Stimulated activated naive CD8-positive, alpha-beta T cell treated with anti-CD3 and anti-CD28 coated beads, Interleukin-15, amount 100 ng/mL, for 72 hours (primary cell): Measurements from ENCODE around the gene ENTPD7.

Source experiments
- ATAC-seq: fragments of 150-1000 bp; cut with Tn5 transposase; 2 replicates; pipeline ENCODE4 v1.10.0; 2021; ENCODE audit warnings: mild to moderate bottlenecking, moderate library complexity
- DNase-seq, 2 donors: peaks; one replicate each; pipeline ENCODE4 v3.0.0; 2021 to 2022
- H3K27ac Mint-ChIP-seq, 2 donors: one replicate each; pipeline ENCODE4 v1.8.0; 2022; ENCODE audit warnings: mild to moderate bottlenecking in 2 of 2, mixed read lengths in 2 of 2, moderate library complexity in 2 of 2
- H3K27me3 Mint-ChIP-seq: one replicate; pipeline ENCODE4 v1.8.0; 2022; ENCODE audit warnings: mixed read lengths
- H3K4me1 Mint-ChIP-seq: one replicate; pipeline ENCODE4 v1.8.0; 2022; ENCODE audit warnings: mild to moderate bottlenecking, mixed read lengths
- H3K4me3 Mint-ChIP-seq, 2 donors: one replicate each; pipeline ENCODE4 v1.8.0; 2022; ENCODE audit warnings: mild to moderate bottlenecking in 2 of 2, mixed read lengths in 2 of 2, moderate library complexity in 1 of 2
- H3K9me3 Mint-ChIP-seq, 2 donors: one replicate each; pipeline ENCODE4 v1.8.0; 2022; ENCODE audit warnings: mixed read lengths in 2 of 2

The ENTPD7 gene

DNA sequence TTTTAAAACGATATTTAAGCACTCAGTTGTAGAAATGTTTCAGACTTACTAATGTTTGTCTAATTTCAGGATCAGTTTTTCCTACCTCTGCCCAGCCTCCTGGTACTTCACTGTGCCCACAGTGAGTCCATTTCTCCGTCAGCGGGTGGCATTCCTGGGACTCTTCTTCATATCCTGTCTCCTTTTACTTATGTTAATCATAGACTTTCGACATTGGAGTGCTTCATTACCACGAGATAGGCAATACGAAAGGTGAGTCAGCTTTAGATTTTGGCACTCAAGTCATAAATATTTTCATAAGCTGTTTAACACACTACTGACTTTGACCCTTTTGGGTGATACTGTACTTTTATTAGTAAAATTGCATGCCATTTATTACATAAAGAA, 2.1 kb downstream of the ENTPD7 start:
- ATAC-seq: no peak
- Mint-ChIP-seq H3K27me3 (peaks cover 13% of the 10 kb centered on the region), H3K4me3 (no peak overlapping the region), H3K27ac (no peak overlapping the region), H3K4me1 (peaks cover 28% of the 10 kb centered on the region), H3K9me3 (no peaks in the 10 kb centered on the region)
- DNase-seq: no peak

DNA sequence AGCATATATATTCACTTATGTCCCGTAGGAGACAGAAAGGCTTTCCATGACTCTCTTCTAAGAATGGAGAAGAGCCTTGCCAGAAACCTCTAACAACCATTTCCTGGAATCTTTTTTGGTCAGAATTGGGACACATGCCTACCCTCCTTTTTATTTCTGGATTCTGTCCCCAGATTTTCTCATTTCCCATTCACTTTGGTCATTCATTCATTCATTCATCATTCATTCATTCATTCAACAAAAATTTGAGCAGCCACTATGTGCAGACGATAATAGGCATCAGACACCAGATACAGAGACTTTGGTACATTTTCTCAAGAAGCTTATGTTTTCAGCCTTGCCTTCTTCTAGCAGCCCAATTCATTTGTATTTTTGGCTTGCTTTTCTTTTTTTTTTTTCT, 6.0 kb downstream of the ENTPD7 start:
- ATAC-seq (no peak), DNase-seq (no peak)
- H3K9me3 Mint-ChIP-seq: no peaks in the 10 kb centered on the region
- no peak overlapping the region for H3K27ac Mint-ChIP-seq
- H3K4me3 Mint-ChIP-seq: no peak overlapping the region
- H3K27me3 Mint-ChIP-seq: no peaks in the 10 kb centered on the region
- peaks cover under 1% of the 10 kb centered on the region for H3K4me1 Mint-ChIP-seq

DNA sequence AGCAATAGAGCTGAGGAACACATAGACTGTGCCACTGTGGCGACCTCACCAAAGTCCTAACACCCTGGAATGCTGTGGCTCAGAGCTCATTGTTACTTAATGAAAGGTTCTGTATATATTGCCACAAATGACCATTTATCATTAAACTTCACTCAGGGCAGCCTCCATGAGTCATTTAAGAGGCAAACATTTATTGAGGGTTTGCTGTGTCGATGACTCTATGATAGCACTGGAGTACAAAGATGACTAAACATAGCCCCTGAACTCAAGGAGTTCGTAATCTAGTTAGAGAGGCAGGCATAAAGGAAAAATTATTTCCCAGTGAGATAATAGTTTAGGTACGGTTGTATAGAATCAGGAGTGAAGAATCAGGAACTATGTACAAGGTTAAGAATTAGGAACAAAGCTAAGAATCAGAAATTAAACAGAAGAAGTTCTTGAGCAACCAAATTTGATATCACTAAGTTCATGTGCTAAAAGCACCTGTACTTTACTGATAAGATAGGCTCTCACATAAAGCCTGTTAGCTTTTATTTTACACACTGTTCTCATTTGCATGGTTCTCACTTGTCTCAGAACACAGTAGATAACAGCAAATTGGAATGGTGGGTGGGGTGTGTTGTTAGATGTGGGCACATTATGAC, 7.9 kb downstream of the ENTPD7 start:
- H3K9me3 Mint-ChIP-seq: no peaks in the 10 kb centered on the region
- H3K4me3 Mint-ChIP-seq: no peak overlapping the region
- H3K27me3 Mint-ChIP-seq: no peaks in the 10 kb centered on the region
- H3K4me1 Mint-ChIP-seq: no peaks in the 10 kb centered on the region
- no peak for ATAC-seq
- no peak for DNase-seq
- no peak overlapping the region for H3K27ac Mint-ChIP-seq

DNA sequence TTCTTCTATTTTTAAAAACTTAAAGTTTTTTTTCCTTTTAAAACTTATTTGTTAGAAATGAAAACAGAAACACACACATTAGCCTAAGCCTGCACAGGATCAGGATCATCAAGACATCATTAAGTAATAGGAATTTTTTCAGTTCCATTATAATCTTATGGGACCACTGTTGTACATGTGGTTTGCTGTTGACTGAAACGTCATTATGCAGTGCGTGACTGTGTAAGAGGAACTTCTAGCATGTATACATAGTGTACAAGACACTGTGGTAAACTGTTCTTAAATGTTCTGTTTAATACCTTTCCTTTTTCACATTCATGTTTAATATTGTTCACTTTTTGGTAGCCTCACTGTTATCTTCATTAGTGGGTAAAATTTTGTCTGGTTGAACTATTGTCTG, 12.1 kb downstream of the ENTPD7 start:
- ATAC-seq (no peak), DNase-seq (no peak)
- no peak overlapping the region for H3K4me3 Mint-ChIP-seq
- H3K27me3 Mint-ChIP-seq: no peaks in the 10 kb centered on the region
- no peak overlapping the region for H3K27ac Mint-ChIP-seq
- H3K9me3 Mint-ChIP-seq: no peaks in the 10 kb centered on the region
- peaks cover 13% of the 10 kb centered on the region for H3K4me1 Mint-ChIP-seq

DNA sequence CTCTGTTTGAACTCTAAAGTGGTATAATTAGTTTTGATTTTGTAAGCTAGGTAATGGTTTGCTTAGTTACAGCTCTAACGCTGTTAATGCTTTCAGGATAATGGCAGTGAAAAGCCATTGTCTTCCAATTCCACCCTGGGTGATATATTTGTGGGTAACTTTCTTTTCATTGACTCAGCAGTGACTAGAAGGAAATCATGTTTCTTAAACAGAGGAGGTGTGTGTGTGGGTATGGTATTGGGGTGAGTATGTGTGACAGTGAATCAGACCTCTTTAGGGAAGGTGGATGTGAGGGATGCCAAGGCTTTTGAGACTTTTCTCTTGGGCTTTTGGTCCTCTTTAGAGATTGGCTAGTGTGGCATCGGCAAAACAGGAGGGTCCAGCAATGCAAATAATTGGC, 13.6 kb downstream of the ENTPD7 start:
- Mint-ChIP-seq H3K4me3 (no peak overlapping the region), H3K27me3 (no peaks in the 10 kb centered on the region), H3K27ac (no peak overlapping the region), H3K4me1 (peaks cover 21% of the 10 kb centered on the region), H3K9me3 (no peaks in the 10 kb centered on the region)
- no peak for DNase-seq
- no peak for ATAC-seq

DNA sequence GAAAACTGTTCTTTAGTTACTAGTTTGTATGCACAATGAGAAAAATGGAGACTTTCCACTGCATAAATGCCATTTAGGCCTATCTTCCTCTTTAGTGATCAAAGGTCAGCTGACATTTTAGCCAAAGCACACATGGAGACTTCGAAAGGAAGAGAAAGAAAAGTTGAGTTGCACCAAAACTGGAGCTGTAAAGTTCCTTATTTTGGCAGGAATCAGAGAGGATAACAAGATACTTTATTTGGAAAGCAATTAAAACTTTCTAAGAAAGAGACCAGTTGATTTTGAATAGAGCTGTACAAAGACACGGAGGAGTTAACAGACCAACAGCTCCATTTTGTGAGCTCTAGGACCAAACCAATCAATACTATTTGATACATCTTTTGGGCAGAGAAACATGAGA, 14.2 kb downstream of the ENTPD7 start:
- no peaks in the 10 kb centered on the region for H3K9me3 Mint-ChIP-seq
- DNase-seq (no peak), ATAC-seq (no peak)
- H3K27me3 Mint-ChIP-seq: no peaks in the 10 kb centered on the region
- H3K27ac Mint-ChIP-seq: no peak overlapping the region
- H3K4me3 Mint-ChIP-seq: no peak overlapping the region
- peaks cover 21% of the 10 kb centered on the region for H3K4me1 Mint-ChIP-seq

DNA sequence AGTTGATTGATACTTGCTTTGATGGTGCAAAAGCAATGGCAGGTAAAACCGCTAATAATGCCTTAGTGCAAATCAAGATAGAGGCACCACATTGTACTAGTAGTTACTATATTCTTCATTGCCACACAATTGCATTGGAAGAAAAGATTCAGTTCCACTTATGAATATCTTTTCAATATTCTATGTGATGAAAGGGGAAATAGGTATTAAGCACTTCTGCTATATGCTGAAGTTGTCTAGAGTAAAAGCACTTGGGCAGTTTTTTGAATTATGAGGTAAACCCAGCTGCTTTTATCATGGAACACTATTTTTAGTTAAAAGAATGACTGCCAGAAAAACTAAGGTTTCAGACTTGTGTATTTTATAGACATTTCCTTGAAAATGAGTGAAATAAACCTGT, 15.5 kb downstream of the ENTPD7 start:
- Mint-ChIP-seq H3K4me1 (peaks cover 23% of the 10 kb centered on the region), H3K9me3 (no peaks in the 10 kb centered on the region), H3K4me3 (no peak overlapping the region), H3K27me3 (no peaks in the 10 kb centered on the region), H3K27ac (no peak overlapping the region)
- no peak for DNase-seq
- ATAC-seq: no peak

DNA sequence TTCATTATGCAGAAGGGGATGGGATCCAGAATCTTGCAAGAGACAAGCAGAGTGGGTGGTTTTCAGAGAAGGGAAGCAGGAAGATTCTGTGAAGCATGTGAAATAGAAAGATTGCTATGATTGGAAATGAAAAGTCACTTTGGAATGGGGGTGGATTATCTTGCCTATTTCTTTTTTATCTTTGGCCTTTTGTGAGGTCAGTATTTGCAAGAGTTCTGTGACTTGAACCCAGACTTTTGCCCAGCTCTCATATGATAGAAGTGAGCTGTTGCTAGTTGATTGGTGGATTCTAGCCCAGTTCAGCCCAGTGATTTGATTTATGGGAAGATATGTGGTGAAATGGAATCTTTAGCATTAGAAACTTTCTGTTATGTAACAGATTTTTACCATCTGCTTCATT, 17.1 kb downstream of the ENTPD7 start:
- Mint-ChIP-seq H3K9me3 (no peaks in the 10 kb centered on the region), H3K4me1 (peaks cover 31% of the 10 kb centered on the region), H3K27ac (no peak overlapping the region), H3K27me3 (no peaks in the 10 kb centered on the region), H3K4me3 (no peak overlapping the region)
- ATAC-seq: no peak
- DNase-seq: no peak

DNA sequence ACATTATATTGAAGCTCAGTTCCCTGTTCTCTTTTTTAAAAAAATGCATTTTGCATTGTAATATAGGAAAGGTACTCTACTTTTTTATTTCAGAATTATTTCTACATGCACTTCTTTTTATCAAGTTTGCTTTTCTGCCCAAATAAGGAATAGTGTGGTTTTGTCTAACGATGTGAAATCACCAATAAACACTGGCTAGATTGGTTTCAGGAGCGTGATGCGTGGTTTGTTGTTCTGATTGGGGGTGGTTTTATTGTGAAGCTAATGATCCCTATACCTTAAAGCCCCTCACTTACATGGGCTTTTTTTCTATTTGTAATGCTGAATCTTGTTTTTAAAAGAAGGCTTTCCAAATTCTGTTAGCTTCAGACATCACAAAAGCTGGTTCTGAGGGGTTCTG, 17.6 kb downstream of the ENTPD7 start:
- Mint-ChIP-seq H3K4me1 (peaks cover 31% of the 10 kb centered on the region), H3K27ac (no peak overlapping the region), H3K4me3 (no peak overlapping the region), H3K9me3 (no peaks in the 10 kb centered on the region), H3K27me3 (no peaks in the 10 kb centered on the region)
- DNase-seq (no peak), ATAC-seq (no peak)

DNA sequence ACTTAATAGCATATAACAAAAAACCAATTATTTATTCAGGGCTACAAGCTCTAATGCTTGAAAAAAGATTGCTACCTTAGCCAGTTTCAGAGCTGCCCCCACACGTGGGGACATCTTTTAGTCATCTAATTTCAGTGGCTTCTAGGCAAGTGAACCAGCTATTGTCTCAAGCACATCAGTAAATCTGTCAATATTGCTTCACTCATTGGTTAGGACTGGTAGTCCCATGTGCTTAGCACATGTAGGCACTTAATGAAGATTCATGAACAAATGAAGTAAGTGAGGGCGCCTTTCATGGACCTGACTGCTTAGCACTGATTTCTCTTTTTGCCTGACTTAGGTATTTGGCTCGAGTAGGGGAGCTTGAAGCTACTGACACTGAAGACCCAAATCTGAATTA, 19.6 kb downstream of the ENTPD7 start:
- peaks cover 22% of the 10 kb centered on the region for H3K4me1 Mint-ChIP-seq
- H3K27me3 Mint-ChIP-seq: no peaks in the 10 kb centered on the region
- no peak overlapping the region for H3K4me3 Mint-ChIP-seq
- no peak overlapping the region for H3K27ac Mint-ChIP-seq
- no peak for ATAC-seq
- H3K9me3 Mint-ChIP-seq: no peaks in the 10 kb centered on the region
- no peak for DNase-seq

DNA sequence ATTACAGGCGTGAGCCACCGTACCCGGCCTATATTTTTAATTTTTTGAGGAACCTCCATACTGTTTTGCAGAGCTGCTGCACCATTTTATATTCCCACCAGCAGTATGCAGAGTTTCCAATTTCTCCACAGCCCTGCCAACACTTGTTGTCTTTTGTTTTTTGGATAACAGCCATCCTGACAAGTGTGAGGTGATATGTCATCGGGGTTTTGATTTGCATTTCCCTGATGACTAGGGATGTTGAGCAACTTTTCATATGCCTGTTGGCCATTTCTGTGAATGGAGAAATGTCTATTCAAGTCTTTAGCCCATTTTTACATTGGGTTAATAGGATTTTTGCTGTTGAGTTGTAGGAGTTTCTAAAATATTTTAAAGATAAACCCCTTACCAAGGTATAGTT, 22.2 kb downstream of the ENTPD7 start:
- Mint-ChIP-seq H3K4me3 (no peak overlapping the region), H3K4me1 (peaks cover 16% of the 10 kb centered on the region), H3K27ac (no peak overlapping the region), H3K27me3 (no peaks in the 10 kb centered on the region), H3K9me3 (no peaks in the 10 kb centered on the region)
- DNase-seq: no peak
- ATAC-seq: no peak

DNA sequence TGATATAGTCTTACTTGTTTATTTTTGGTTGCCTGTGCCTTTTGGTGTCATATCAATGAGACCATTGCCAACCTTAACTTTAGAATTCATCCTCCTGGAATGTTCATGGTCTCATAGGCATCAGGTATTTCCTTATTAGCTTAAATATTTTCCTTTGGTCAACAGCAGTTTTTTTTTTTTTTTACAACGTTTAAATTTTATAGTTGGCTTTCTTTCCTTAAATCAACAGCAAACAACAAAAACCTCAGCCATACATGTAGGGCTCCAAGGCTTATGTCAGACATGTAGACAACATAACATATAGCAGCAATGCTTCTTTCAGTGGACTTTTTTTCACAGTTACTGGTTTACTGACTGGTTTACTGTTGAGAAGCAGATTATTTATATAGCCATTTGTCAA, 22.7 kb downstream of the ENTPD7 start:
- DNase-seq (no peak), ATAC-seq (no peak)
- peaks cover 11% of the 10 kb centered on the region for H3K4me1 Mint-ChIP-seq
- H3K9me3 Mint-ChIP-seq: no peaks in the 10 kb centered on the region
- H3K27ac Mint-ChIP-seq: no peak overlapping the region
- no peaks in the 10 kb centered on the region for H3K27me3 Mint-ChIP-seq
- no peak overlapping the region for H3K4me3 Mint-ChIP-seq

DNA sequence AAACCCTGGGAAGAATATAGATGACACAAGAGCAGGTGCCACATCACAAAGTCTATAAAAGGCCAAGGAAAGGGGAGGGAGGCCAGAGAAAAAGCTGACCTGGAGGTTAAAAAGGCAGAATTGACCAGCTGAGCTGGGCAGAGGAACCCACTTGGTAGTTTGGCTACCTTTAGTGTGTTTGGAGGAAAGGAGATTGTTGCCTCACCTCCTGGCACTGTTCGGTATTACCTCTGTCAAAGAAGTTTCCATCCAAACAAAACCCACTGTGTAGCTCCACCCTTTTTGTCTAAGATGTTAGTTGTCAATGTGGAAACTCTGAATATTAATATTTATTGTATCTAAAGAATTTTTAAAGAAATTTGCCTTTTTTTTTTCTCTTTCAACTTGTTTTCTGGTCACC, 23.4 kb downstream of the ENTPD7 start:
- H3K4me3 Mint-ChIP-seq: no peak overlapping the region
- H3K4me1 Mint-ChIP-seq: peaks cover 10% of the 10 kb centered on the region
- H3K27ac Mint-ChIP-seq: no peak overlapping the region
- no peak for DNase-seq
- no peaks in the 10 kb centered on the region for H3K9me3 Mint-ChIP-seq
- no peaks in the 10 kb centered on the region for H3K27me3 Mint-ChIP-seq
- ATAC-seq: peak; percentile 82

DNA sequence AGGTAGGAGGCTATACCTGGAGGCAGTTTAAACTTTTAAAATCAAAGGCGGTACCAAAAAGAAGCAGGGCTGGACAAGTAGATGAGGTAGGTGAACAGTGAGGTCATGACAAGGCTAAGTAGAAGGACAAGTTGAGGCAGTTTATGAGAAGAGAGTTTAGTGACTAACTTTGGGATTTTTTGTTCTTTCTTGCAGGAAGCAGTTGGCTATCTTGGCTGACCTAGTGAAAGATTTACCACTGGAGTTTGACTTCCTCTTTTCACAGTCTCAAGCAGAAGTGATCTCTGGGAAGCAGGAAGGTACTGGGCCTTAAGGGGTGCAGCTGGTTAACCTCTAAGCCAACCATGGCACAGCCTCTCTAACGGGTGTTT, 26.3 kb downstream of the ENTPD7 start:
- DNase-seq: no peak
- no peak for ATAC-seq
- no peaks in the 10 kb centered on the region for H3K9me3 Mint-ChIP-seq
- no peaks in the 10 kb centered on the region for H3K4me1 Mint-ChIP-seq
- H3K27ac Mint-ChIP-seq: no peak overlapping the region
- H3K4me3 Mint-ChIP-seq: no peak overlapping the region
- H3K27me3 Mint-ChIP-seq: no peaks in the 10 kb centered on the region

DNA sequence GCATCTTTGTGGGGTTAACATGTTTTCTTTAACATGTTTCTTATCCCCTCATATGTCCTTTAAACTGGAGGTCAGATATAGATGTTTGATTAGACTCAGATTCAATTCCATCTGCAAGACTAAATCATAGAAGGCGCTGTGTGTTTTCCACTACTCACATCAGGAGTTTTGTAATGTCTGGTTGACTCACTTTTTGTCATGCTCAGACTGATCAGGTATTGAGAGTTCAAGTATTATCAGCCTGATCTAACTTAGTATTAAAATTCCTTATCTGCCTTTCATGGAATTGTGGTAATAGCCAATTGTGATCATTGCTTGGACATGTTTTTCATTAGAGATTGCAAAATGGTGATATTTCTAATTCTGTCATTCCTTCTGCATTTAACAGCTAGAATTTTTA, 30.2 kb downstream of the ENTPD7 start:
- Mint-ChIP-seq H3K9me3 (no peaks in the 10 kb centered on the region), H3K4me3 (no peak overlapping the region)

DNA sequence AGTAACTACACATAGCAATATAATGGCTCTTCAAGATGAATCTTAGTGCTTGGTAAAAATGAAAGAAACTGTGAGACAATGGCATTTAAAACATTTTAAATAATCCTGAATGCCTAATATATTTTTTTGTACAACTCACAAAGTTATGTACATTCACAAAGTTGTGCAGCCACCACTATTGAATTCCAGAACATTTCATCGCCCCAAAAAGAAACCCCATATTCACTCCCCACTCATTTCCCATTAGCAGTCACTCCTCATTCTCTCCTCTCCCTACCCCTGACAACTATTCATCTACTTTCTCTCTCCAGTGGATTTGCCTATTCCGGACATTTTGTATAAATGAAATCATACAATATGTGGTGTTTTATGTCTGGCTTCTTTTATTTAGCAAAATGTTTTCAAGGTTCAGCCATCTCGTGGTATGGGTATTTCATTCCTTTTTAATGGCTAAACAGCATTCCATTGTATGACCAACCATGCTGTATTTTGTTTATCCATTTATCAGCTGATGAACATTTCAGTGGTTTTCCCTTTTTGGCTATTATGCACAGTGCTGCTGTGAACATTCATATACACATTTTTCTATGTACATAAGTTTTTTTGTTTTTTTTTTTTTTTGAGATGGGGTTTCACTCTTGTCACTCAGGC, 34.7 kb downstream of the ENTPD7 start:
- H3K27me3 Mint-ChIP-seq: no peaks in the 10 kb centered on the region
- no peaks in the 10 kb centered on the region for H3K4me1 Mint-ChIP-seq
- no peak overlapping the region for H3K27ac Mint-ChIP-seq
- H3K4me3 Mint-ChIP-seq: no peak overlapping the region
- DNase-seq: no peak
- no peak for ATAC-seq
- H3K9me3 Mint-ChIP-seq: no peaks in the 10 kb centered on the region

More for the DNA sequence above, 30.2 kb downstream of the ENTPD7 start:
- DNase-seq (no peak), ATAC-seq (no peak)
- peak overlapping the region in 1 of 2 donors; percentile 9 for H3K27ac Mint-ChIP-seq
- no peaks in the 10 kb centered on the region for H3K4me1 Mint-ChIP-seq
- no peaks in the 10 kb centered on the region for H3K27me3 Mint-ChIP-seq

DNA sequence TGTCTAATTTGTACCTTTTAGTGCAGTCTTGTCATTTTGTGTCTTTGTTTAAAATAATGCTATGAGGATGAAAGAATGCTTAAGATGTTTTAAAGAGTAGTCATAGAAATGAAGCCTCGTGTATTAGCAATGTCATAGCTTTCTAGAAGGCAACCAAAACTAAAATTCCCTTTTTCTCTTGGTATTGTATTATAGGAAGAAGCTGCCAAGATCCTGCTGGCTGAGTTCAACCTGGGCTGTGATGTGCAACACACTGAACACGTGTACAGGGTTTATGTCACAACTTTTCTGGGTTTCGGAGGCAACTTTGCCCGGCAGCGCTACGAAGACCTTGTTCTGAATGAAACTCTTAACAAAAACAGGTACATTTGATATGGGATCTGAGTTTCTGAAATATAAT, 36.5 kb downstream of the ENTPD7 start:
- H3K4me1 Mint-ChIP-seq: no peaks in the 10 kb centered on the region
- H3K27ac Mint-ChIP-seq: no peak overlapping the region
- no peaks in the 10 kb centered on the region for H3K27me3 Mint-ChIP-seq
- H3K4me3 Mint-ChIP-seq: no peak overlapping the region
- DNase-seq: no peak
- ATAC-seq: no peak
- no peaks in the 10 kb centered on the region for H3K9me3 Mint-ChIP-seq
